ES-I3 (cell line): ENCODE measurements around the gene TGFBI.

Experiments
- H3K36me3 ChIP-seq: 2 replicates; pipeline ENCODE4 v1.6.1; 2013; ENCODE audit warnings: mild to moderate bottlenecking, low read length, control low read depth, moderate library complexity; ENCODE audit not compliant: insufficient read depth
- H3K4me1 ChIP-seq: 2 replicates; pipeline ENCODE4 v1.6.1; 2013; ENCODE audit warnings: mild to moderate bottlenecking, control low read depth, low read length; ENCODE audit not compliant: insufficient read depth
- H3K9ac ChIP-seq: 2 replicates; pipeline ENCODE4 v1.6.1; 2013; ENCODE audit warnings: low read depth, mild to moderate bottlenecking, low read length, moderate library complexity
- H3K9me3 ChIP-seq: 2 replicates; pipeline ENCODE4 v1.6.1; 2013; ENCODE audit warnings: mild to moderate bottlenecking, low read length, moderate library complexity; ENCODE audit not compliant: control insufficient read depth, insufficient read depth

The TGFBI gene

GRCh38 chr5:136013559-136013958 lies 15.2 kb upstream of the TGFBI start:
- no peaks in the 10 kb centered on the region for H3K4me1 ChIP-seq
- no peaks in the 10 kb centered on the region for H3K9me3 ChIP-seq
- H3K36me3 ChIP-seq: no peaks in the 10 kb centered on the region
- H3K9ac ChIP-seq: no peak overlapping the region; the same call in 1 of the 2 replicates

- Histone ChIP-seq H3K9me3 (no peaks in the 10 kb centered on the region), H3K4me1 (no peaks in the 10 kb centered on the region), H3K36me3 (no peaks in the 10 kb centered on the region), H3K9ac (no peak overlapping the region; the same call in 1 of the 2 replicates)
Observed at GRCh38 chr5:136014049-136015002, 14.5 kb upstream of the TGFBI start.

GRCh38 chr5:136015003-136015375 lies 13.8 kb upstream of the TGFBI start:
- Histone ChIP-seq H3K9me3 (no peaks in the 10 kb centered on the region), H3K4me1 (no peaks in the 10 kb centered on the region), H3K36me3 (no peaks in the 10 kb centered on the region), H3K9ac (no peak overlapping the region)

- Histone ChIP-seq H3K9ac (no peak overlapping the region), H3K9me3 (no peaks in the 10 kb centered on the region), H3K36me3 (no peaks in the 10 kb centered on the region), H3K4me1 (no peaks in the 10 kb centered on the region)
Observed at GRCh38 chr5:136015966-136016650, 12.7 kb upstream of the TGFBI start.

- Histone ChIP-seq H3K9me3 (no peaks in the 10 kb centered on the region), H3K4me1 (no peaks in the 10 kb centered on the region), H3K9ac (no peak overlapping the region), H3K36me3 (no peaks in the 10 kb centered on the region)
Observed at GRCh38 chr5:136016945-136017530, 11.8 kb upstream of the TGFBI start.

GRCh38 chr5:136018814-136019783 lies 9.7 kb upstream of the TGFBI start:
- Histone ChIP-seq H3K4me1 (no peaks in the 10 kb centered on the region), H3K9me3 (no peaks in the 10 kb centered on the region), H3K9ac (no peak overlapping the region), H3K36me3 (no peaks in the 10 kb centered on the region)

GRCh38 chr5:136020001-136020382 lies 8.8 kb upstream of the TGFBI start:
- H3K9ac ChIP-seq: no peak overlapping the region
- no peaks in the 10 kb centered on the region for H3K4me1 ChIP-seq
- no peaks in the 10 kb centered on the region for H3K9me3 ChIP-seq
- H3K36me3 ChIP-seq: no peaks in the 10 kb centered on the region

GRCh38 chr5:136020383-136021015 lies 8.3 kb upstream of the TGFBI start:
- Histone ChIP-seq H3K36me3 (no peaks in the 10 kb centered on the region), H3K4me1 (no peaks in the 10 kb centered on the region), H3K9ac (no peak overlapping the region), H3K9me3 (no peaks in the 10 kb centered on the region)

- H3K9me3 ChIP-seq: no peaks in the 10 kb centered on the region
- no peak overlapping the region for H3K9ac ChIP-seq
- no peaks in the 10 kb centered on the region for H3K36me3 ChIP-seq
- H3K4me1 ChIP-seq: no peaks in the 10 kb centered on the region
Observed at GRCh38 chr5:136021016-136021405, 7.8 kb upstream of the TGFBI start.

GRCh38 chr5:136022965-136023364 lies 5.8 kb upstream of the TGFBI start:
- no peaks in the 10 kb centered on the region for H3K4me1 ChIP-seq
- H3K9ac ChIP-seq: no peak overlapping the region
- H3K36me3 ChIP-seq: no peaks in the 10 kb centered on the region

GRCh38 chr5:136023958-136024541 lies 4.7 kb upstream of the TGFBI start:
- Histone ChIP-seq H3K9ac (no peak overlapping the region), H3K4me1 (no peaks in the 10 kb centered on the region), H3K9me3 (no peaks in the 10 kb centered on the region), H3K36me3 (no peaks in the 10 kb centered on the region)

More at GRCh38 chr5:136022965-136023364, 5.8 kb upstream of the TGFBI start:
- no peaks in the 10 kb centered on the region for H3K9me3 ChIP-seq

- Histone ChIP-seq H3K36me3 (no peaks in the 10 kb centered on the region), H3K9me3 (no peaks in the 10 kb centered on the region), H3K9ac (no peak overlapping the region), H3K4me1 (no peaks in the 10 kb centered on the region)
Observed at GRCh38 chr5:136025900-136026299, 2.9 kb upstream of the TGFBI start.

- no peaks in the 10 kb centered on the region for H3K36me3 ChIP-seq
- H3K9ac ChIP-seq: no peak overlapping the region
- no peaks in the 10 kb centered on the region for H3K9me3 ChIP-seq
- no peaks in the 10 kb centered on the region for H3K4me1 ChIP-seq
Observed at GRCh38 chr5:136026636-136027035, 2.2 kb upstream of the TGFBI start.
